NCI-H748 (cell line): ENCODE data around the gene C1QTNF8.

Experiments
- DNase-seq: peaks from one replicate; lab custom pipeline; 2025; ENCODE audit not compliant: unreplicated experiment; lab: John Stamatoyannopoulos, UW

The C1QTNF8 gene

DNA sequence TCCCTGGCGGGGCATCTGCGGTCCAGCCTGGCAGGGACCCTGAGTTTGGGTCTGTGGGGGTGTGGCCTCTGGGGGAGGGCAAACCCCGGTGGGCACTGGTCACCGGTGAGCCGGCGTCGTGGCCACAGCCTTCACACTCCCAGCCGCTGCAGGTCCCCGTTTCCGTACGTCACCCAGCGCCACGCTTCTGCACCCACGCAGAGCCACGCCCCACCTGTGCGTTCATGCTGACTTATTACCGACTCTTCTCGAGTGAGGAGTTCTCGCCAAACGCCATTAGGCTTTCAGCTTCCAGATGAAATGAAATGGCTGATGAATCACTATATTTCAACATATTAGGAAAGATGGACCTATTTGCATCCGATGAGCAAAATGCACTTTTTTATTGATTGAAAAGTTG lies 32.3 kb downstream of the C1QTNF8 start:
- no peak for DNase-seq

DNA sequence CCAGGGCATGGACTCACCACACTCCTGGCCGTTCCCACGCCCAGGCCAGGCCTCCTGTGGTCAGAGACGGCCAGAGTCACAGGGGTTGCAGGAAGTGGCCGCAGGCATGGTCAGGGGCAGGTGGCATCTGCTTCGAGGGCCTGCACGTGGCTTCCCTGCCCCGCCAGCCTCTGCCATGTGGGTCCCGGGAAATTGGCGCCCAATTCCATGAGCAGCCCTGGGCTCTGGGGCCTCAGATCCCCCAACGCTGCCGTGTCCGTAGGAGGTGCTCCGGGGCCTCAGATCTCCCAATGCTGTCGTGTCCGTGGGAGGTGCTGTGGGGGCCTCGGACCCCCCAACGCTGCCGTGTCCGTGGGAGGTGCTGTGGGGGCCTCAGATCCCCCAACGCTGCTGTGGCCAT lies 33.1 kb downstream of the C1QTNF8 start:
- DNase-seq, result no peak

DNA sequence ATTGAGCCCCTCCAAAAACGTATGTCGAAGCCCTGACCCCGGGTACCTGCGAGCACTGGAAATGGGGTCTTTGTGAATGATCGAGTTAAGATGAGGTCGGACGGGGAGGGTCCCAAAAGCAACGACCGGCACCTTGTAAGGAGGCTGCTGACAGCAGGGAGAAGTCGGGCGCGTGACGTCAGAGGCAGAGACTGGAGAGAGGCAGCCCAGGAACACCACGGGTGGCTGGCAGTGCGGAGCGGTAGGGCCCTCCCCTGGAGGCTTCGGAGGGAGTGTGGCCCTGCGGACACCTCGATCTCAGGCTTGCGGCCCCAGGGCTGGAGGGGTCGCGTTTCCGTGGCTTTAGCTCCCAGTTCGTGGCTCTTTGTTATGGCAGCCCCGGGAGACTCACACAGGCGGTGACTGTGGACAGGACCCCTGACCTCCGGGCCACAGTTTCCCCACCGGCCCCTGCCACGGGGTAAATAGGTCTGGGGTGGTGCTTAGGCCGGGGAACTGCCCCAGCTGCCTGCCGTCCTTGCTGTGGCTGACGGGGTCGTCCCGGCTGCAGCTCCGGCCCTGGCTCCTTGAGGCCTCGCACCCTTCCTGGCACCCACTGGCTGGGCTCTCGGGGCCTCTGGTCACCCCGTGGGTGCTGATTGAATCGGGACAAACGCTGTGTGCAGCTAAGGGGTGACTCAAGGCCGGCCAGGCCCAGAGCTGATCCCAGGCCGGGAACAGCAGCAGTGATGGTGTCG lies 34.1 kb downstream of the C1QTNF8 start:
- DNase-seq, result no peak

DNA sequence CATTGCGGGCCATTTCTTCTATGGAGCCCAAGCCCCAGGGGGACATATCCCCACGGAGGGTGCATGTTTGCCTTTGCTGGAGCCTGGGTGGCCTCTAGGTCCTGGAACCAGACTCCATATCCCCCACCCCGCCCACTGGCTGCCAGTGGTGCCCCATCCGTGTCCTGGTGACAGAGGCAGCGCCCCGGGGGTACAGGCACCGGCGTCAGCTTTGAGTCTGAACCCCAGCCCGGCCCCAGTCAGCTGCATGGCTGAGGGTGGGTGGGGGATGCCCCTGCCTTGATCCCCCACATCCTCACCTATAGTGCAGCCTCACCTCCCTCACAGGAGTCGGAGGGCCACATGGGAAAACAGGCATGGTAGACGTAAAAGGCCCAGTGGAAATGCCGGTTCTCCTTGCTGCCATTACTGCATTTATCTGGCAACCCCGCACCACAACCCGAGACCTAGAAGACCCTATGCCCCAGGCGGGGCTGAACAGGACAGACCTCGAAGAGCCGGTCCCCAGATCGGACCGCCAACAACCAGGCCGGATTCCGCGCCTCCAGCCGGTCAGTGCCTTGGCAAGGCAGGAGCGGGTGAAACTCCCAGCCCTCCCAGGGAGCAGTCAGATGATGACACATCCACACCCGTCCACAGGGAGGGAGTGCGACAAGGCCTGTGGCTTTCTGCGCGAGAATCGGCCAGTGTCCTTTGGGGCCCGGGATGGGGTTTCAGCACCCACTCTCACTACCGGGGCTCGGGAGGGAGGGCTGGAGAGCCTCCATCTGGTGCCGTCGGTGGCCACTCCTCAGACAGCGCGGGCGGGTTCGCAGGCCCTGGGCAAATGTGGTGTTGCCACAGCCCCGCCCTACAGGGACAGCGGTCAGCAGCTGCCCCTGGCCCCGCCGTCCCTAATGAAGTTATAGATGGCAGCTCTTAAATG lies 35.4 kb downstream of the C1QTNF8 start:
- no peak for DNase-seq

DNA sequence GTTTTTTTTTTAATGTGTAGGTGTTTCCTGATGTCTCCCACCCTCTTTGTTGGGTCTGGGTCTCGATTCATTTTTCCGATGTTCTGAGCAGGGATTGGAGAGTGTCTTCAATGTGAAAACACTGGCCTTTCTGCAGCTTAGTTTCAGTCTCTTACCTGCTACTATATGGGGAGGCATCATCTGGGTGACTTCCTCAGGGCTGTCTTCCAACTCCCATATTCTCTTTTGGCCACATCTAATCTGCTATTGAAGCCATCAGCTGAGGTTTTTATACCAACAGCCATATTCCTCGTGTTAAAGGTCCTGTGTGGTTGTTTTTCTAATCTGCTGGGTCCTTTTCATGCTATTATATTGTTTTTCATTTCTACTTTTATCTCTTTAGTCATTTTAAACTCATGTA lies 36.7 kb downstream of the C1QTNF8 start:
- no peak for DNase-seq

DNA sequence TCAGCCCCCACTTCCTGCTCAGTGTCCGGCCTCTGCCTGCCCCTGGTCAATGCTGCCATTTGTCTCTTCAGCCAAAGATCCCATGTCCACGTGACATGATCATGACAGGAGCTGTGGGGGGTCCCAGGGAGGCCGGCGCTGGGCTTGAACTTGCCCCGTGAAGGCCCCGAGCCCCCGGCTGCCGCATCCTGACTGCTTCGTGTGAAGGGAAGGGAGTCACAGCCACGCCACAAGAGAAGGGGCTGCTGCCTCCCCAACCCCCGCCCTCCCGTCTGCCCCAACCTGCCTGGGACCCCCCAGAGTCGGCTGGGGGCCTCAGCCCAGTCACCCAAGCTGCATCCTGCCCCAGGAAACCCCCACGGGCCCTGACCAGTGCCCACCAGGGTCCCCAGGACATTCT lies 37.8 kb downstream of the C1QTNF8 start:
- no peak for DNase-seq

DNA sequence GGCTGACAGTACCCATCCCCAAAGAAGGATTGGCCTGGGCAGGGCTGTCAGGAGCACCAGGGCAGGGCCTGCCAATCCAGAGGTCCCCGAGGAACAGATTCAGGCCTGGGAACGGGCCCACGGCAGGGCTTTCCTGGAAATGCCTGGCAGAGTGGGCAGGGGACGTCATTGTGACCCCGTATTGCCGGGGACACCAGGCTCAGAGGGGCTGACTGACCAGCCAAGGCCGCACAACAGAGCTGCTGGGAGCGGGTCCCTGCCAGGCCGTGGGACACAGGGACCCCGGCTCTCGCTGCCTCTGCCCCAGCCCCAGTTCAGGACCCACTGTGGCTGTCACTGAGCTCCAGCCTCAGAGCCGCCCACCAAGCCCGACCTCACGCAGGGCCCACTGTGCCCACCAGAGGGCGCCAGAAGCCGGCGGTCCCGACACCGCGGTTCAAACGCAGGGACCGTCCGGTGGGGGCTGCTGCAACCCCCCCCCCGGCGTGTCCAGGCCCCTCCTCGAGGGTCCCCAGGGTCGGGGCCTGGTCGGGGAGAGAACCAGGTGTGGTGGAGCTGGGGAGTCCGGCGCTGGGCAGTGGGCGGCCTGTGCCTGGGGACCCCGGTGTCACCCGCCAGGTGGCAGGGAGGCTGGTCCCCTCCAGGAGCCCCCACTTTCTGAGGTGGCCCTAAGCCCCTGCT lies 38.7 kb downstream of the C1QTNF8 start:
- DNase-seq, result no peak

DNA sequence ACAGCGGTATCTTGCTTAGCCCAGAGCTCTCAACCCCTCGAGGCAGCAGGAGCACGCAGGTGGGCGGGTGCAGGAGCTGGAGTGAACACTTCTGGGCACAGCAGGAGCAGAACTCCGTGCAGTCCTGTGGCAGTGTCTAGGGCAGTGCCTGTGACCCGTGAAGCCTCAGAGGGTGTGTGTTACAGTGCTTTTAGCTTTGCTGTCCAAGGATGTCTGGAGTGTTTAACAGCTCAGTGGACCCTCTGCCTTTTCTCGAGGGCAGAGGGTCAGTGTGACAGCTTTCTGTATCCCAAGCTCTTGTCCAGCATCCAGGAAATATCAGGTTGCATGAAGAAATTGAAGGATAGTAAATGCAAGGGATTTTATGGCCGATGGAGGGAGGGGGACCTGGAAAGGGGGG lies 39.8 kb downstream of the C1QTNF8 start:
- DNase-seq, result no peak

DNA sequence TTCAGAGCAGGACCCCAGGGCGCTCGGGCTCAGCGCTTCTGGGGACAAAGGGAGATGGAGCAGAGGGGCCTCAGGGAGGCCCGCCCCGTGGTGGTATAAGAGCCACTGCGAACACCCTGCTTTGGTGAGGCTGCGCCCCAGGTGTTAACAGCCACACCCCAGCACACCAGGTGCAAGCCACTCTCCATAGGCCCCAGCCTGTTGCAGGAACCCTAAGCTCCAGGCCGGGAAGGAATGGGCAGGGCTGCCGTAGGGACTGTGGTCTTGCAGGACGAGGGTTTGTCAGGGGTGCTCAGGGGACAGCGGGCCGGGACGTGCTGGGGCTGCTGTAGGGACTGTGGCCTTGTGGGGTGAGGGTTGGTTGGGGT lies 40.5 kb downstream of the C1QTNF8 start:
- no peak for DNase-seq

DNA sequence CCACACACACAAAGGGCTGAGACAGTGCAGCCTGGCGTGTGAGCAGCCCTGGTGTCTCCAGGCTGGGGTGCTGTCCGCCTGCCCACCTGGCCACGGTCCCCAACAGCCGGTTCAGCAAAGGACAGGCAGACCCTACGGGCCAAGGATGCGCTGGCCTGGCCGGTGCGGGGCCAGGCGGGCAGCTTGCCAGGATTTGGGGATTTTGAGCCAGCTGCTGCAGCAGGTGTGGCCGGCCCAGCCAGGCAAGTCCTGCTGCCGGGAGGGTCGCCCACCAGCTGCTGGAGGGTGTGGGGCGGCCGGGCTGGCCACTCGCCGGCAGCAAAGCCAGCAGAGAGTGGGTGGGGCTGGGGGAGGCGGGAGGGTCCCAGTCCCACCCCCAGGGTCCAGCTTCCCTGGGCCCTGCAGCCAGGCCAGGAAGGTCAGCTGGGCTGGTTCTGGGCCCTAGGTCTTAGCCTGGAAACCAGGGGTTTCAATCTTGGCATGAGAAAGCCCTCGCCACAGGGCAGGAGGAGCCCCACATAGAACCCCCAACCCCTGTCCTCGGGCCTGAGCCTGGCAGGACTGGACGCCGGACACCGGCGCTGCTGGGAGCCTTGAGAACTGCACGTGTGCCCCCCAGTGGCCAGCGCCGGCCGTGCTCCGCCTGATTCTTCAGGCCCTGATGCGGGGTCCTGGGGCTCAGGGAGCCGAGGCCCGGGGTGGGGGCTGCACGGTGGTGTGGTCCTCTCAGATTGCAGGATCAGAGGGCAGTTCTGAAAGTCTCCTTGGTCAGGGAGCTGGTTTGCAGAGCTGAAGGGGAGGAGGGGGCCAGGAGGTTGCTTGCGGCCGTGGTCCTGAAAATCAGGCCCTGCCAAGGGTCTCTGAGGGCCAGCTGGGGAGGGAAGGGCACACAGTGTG lies 41.1 kb downstream of the C1QTNF8 start:
- peak; percentile 25 for DNase-seq

DNA sequence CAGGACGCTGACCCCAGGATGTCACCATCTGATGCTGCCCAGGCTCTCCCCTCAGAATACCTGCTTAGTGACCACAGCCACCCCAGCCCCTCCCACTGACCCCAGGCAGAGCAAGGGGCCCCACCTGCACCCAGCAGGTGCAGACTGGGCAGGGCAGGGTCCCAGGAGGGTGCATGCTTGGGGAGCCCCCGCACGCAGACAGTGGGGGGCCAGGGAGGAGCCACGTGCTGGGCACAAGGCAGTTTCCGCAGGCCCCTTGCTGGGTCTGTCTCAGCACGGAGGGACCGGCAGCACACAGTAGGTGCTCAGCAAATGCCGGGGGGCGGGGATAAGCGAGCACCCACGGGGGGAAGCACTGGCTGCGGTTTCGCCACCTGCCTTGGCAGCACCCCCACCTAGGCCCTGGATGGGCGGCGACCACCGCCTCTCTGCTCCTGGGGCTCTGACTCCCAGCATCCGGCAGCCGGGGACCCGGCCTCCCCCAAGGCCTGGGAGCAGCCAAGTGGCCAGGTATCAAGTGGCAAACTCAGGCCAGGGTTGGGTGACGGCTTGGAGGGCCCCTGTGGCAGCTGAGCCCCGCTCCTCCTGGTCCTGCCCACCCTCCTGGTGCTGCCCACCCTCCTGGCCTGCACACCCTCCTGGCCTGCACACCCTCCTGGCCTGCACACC lies 42.2 kb downstream of the C1QTNF8 start:
- no peak for DNase-seq

DNA sequence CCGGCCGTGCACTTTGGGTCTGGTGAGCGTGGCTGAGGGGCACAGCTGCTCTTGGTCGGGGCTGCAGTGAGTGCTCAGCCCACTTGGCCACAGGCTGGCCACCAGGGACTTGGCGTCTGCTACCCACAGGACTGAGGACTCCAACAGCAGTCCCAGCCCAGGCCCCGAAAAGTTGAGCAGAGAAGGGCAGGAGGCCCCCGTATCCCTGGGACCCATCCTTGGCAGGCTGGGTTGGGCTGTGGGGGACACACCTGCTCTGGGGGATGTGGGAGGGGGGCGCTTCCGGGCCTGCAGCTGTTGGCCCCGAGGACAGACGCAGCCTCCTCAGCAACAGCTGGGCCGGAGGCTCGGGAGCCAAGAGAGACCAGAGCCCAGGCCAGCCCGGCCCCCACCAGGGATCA lies 42.9 kb downstream of the C1QTNF8 start:
- no peak for DNase-seq

DNA sequence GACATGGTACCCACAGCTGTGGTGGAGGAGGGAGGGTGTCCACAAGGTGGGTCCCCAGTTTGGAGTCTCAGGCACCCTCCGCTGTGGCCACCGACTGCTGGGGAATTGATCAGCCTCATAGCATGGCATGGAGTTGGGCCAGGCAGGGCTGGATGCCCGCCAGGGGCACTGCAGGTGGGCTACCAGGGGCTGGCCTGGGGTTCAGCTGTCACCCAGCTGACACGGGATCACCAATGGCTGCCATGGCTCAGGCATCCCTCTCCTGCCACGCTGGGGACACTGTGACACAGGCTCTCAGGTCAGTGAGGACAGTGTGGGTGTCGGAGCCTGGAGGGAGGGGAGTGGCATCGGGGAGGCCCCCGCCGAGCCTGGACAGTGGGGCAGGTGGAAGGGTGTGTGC lies 43.3 kb downstream of the C1QTNF8 start:
- no peak for DNase-seq

DNA sequence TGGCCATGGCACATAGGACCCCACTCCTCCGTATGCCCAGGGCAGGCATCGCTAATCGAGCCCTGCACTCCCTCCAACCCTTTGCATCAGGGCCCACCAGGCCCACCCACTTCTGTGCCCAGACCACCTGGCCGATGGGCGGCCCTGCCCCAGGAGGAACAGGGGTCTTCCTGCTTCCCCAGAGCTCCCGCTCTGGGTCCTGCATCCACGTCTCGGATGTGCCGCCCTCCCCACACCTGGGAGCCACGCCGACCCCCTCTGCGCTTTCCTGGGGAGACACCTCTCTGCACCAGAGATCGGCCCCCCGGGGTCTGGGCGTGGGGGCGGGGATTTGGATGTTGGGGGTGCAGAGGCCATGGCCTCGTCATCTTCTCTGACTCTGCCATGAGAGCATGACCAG lies 44.6 kb downstream of the C1QTNF8 start:
- no peak for DNase-seq

DNA sequence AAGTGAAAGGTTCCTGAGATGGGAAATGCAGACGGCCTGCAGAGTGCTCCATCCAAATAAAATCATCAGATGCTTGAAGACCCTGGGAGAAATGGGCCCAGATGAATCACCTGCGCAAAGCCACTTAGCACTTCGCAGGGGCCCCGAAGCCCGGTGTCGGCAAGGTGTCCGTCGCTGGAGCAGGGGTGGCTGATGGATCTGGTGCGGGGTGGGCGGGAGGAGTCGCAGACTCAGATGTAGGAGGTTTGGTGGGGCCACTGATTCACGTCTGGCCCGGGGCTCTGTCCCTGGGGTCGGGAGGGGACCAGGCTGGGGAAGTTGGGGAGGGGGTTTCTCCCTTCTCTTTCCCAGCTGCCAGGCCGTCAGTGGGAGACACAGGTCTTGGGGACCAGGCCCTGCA lies 45.1 kb downstream of the C1QTNF8 start:
- DNase-seq, result no peak

DNA sequence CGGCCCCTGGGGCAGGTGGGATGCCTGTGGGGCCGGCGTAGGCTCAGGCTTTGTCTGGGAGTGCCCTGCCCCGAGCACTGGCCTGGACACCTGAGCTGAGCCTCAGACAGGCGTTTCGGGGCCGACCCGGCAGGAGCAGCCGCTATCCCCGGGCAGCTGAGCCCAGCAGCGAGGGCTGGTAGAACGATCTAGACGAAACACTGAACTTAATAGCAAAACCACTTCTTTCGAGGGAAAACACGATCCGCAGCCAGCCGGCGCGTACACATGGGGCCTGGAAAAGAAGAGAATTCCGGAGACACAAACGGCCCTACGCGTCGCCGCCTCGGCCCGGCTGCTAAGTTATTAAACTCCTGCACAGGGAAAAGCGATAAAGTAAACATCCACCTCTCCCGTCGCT lies 45.5 kb downstream of the C1QTNF8 start:
- no peak for DNase-seq

DNA sequence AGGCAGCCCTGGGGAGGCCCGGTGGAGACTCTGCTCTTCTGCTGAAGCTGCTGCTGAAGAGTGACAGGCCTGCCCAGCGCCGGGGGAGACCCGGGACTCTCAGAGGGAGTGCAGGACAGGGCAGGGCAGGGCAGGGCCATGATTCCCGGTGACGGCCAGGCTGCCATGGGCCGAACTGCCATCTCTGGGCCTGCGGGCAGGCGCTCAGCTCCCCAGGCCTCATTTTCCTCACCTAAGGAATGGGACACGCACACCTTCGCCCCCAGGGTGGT lies 46.1 kb downstream of the C1QTNF8 start:
- DNase-seq, result no peak

DNA sequence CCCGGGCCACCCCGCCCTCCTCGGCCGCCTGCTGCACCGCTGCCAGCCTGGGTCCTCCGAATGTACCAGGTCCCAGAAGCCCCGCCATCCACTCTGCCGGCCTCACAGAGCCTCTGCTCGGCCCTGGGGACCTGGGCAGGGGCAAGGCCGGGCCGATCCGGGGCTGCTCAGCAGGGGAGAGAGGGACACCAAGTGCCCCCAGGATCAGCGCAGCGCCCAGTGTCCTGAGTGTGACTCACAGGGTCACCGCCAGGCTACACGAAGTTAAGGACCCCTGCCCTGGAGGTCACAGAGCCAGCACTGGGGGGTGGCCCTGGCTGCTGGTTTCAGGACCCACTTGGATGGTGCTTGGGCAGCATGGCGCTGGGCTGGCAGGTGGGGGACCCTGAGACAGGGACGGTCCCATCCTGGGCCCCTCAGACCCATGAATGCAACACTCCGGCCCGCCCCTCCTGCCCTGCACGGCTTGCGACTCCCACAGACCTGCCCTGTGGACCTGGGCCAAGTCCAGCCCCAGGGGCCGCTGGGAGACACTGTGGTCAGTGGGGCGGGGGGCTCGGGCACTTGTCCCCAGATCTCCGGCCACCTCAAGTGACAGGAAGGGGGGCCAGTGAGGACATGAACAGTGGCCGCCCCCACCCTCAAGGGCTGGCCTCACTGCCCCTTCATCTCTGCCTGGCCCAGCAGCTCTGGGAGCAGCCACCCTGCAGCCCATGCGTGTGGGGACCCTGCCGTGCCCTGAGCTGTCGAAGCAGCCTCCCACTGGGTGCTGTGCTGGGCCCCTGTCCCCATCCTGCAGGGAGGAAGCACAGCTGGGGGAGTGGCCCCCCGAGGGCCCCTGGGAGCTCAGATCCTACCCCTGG lies 46.7 kb downstream of the C1QTNF8 start:
- no peak for DNase-seq

DNA sequence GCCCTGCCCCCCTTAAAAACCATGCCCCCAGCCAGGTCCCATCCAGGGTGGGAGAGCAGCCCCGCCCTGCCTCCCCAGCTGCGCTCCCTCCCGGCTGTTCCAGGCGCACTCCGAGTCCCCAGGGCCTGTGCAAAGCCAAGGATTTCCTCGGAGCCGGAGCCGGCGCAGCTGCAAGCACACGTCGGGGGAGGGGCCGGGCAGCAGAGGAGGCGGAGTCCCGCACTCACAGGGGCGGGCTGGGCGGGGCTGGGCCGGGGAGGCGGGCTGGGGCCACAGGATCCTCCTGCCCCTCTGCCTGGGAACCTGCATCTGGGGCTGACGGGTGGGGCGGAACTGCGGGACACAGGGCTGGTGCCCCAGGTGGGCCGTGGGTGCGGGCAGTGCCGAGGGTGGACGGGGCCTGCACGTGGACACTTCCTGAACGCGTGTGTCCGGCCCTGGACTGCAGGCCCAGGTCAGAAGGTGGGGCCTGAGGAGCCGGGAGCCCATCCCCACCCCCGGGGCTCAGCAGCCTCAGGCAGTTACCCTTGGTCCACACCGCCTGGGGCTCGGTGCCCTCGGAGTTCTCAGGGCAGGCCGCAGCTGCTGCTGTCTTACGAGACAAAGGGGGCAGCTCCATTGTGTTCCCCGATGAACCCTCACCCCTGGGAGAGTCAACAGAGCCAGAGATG lies 47.5 kb downstream of the C1QTNF8 start:
- peak; percentile 25 for DNase-seq
